GM18951 (cell line): ENCODE data around the gene CFTR.

Experiments used
- POLR2A ChIP-seq: IDR thresholded peaks from 4 replicates; pipeline ENCODE4 v1.6.1; 2011; ENCODE audit warnings: mild to moderate bottlenecking; ENCODE audit not compliant: insufficient read length, insufficient read depth; ENCODE audit errors: extremely low read depth
- in situ Hi-C: fragments of 300-500 bp; cut with MboI; formaldehyde crosslinking; loops from one replicate; pipeline ENCODE4 v1.12.0; 2022; ENCODE audit warnings: low sequenced_read_pairs, mixed read lengths, inconsistent platforms; ENCODE audit not compliant: unreplicated experiment

The CFTR gene

DNA sequence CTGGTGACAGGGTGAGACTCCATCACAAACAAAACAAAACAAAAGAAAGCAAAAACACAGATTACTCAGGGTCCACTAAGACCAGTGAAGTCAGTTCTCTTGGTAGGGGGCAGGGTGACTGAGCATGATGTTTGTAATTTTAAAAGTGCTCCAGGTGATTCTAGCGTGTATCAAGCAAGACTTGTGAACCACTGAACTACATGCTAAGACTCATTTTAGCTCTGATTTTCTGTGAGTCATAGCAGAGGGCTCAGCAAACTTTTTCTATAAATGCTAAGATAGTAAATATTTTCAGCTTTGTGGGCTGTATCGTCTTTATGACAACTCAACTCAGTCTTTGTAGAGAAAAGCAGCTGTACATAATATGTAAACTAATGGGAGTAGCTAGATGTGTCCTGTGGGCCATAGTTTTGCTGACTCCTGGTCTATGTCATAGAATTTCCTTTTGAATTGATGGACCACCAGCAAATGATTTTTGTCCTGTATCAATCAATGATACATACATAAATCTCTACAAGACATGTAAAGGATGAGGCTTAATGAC, 141.3 kb downstream of the CFTR start:
- TF ChIP-seq POLR2A: no peak

DNA sequence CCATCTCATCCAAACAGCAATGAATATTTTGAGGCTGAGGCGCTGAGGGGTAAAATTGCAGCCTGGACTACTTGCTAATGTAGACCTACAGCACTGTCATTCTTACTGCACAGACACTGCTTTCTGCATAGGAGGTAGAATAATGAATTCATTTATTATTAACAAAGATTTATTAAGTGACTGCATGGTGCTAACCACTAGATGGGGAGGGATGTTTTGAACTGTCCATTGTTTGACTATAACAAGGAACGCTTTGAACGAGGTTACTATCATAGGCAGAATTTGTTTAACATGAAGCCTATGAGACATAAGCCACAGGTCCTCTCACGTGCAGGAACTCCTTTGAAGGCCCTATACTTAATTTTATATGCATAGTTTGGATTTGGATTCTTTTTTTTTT, 143.8 kb downstream of the CFTR start:
- in situ Hi-C loops: no loop called here
- no peak for TF ChIP-seq POLR2A

More for the DNA sequence above, 141.3 kb downstream of the CFTR start:
- in situ Hi-C loops: no loop called here

DNA sequence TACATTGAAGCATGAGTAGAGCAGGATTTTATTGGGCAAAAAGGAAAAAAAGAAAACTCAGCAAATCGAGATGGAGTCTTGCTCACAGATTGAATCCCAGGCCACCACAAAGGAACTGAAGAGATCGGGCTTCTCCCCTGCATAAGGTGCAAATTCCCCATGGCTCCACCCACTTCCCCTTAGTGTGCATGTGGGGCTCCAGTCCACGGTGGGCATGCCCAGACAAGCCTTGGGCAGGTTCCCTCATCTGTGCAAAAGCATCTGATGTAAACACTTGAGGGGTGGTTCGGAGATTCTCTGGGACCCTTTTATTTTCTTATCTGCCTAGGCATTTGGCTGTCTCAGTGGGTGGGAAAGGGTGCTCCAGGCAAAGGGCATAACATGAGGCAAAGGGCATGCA, 150.7 kb downstream of the CFTR start:
- TF ChIP-seq POLR2A: no peak
- in situ Hi-C loops: no loop called here

DNA sequence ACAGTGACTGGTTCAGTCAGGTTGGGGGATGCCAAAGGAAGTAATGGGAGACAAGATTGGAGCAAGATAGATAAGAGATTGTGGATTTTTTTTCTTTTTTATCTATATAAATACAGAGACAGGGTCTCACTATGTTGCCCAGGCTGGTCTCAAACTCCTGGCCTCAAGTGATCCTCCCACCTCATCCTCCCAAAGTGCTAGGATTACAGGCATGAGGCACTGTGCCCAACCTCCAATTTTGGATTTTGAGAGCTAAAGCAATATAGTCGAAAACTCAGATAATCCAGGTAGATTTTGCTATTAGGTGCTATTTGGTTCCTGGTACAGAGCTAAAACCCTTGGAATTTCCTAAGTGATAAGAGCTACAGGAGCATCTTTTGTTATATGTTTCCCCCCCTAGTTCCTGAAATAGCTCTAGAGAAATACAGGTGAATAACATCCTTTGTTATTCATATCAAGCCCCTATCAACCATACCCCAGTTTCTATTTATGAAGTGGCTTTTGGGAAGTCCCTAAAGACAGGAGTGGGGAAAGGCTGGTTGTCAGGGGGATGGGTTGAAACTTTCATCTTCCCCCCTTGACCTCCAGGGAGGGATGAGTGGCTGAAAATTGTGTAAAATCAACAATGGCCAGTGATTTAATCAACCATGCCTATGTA, 151.2 kb downstream of the CFTR start:
- TF ChIP-seq POLR2A: no peak

DNA sequence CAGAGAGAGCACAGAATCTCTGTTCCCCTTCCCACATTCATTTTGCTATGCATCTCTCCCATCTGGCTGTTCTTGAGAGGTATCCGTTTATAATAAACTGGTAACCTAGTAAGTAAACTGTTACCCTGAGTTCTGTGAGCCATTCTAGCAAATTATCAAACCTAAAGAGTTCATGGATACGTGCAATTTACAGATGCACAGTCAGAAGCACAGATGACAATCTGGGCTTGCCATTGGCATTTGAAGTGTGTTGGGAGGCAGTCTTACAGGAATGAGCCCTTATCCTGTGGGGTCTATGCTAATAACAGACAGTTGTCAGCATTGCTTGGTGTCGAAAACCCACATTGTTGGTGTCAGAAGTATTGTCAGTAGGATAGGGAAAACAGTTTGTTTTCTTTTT, 151.8 kb downstream of the CFTR start:
- in situ Hi-C loops: no loop called here
- TF ChIP-seq POLR2A: no peak

More for the DNA sequence above, 151.2 kb downstream of the CFTR start:
- in situ Hi-C loops: no loop called here

DNA sequence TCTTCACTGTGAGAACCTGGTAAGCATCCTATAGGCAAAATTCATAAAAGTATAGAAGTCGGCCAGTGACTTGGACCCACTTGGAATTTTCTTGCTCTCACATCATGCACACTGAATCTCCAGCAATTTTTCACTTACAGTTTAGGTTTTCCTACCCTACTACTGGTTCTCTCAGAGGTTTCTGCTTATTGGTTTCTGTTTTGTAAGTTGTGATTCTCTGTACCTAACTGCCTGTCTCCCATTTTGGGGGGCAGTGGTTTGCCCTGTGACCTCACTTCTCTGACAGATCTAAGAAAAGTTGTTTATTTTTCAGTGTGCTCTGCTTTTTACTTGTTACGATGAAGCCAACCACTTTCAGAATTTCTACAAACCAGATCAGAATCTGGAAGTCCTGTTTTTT, 158.1 kb downstream of the CFTR start:
- TF ChIP-seq POLR2A: no peak
- in situ Hi-C loops: no loop called here

DNA sequence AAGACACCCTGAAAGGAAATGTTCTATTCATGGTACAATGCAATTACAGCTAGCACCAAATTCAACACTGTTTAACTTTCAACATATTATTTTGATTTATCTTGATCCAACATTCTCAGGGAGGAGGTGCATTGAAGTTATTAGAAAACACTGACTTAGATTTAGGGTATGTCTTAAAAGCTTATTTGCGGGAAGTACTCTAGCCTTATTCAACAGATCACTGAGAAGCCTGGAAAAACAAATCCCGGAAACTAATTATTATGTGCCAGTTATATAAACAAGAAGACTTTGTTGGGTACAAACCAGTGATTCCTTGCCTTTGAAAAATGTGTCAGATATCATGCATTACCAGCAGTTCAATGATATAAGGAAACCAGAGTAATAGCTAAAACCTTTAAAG, 160.1 kb downstream of the CFTR start:
- in situ Hi-C loops: no loop called here
- no peak for TF ChIP-seq POLR2A

DNA sequence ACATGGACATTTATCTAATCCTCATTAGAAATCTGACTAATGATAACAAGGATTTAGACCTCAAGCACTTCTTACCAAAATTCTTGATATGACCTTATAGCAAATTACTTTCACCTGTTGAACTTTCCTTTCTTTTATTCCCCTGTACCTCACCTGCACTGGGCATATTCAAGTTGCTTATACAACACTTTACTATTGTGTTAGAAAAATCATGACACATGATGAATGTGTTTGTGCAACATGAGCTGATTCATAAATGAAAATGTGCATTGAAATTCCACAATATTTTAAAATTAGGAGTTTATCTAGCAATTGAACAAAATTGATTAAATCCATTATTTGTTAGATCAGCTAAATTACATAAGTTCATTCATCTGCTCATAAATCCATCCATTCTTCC, 160.6 kb downstream of the CFTR start:
- no peak for TF ChIP-seq POLR2A

DNA sequence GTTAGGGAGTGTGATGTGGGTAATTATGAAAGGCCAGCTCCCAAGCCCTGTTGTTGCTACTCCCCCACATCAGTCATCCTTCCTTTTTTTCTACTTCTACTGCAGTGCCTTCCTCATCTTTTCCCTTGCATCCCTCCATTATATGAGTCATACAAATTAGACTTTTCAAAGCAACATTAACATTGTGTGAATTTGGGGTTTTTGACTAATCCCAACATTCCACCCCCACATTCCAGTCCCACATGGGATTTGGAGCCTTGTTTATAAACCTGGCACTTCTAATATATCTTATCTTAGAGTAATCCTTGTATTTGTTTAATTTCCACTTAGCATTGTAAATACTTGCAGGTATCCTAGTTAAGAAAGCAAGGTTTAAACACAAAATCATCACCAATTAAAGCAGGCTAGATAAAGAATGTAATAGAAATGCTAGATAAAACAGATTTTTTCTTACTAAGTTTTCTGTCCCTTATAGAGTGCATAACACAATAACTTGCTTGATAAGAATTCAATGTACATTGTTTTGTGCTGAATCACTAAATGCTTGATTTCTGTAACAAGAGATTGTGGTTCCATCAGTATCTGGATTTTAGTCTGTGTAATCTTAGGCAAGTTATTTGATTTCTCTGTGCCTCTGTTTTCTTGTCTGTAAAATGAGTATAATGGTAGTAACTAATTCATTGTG, 165.8 kb downstream of the CFTR start:
- in situ Hi-C loops: no loop called here
- TF ChIP-seq POLR2A: no peak

More for the DNA sequence above, 160.6 kb downstream of the CFTR start:
- in situ Hi-C loops: no loop called here

DNA sequence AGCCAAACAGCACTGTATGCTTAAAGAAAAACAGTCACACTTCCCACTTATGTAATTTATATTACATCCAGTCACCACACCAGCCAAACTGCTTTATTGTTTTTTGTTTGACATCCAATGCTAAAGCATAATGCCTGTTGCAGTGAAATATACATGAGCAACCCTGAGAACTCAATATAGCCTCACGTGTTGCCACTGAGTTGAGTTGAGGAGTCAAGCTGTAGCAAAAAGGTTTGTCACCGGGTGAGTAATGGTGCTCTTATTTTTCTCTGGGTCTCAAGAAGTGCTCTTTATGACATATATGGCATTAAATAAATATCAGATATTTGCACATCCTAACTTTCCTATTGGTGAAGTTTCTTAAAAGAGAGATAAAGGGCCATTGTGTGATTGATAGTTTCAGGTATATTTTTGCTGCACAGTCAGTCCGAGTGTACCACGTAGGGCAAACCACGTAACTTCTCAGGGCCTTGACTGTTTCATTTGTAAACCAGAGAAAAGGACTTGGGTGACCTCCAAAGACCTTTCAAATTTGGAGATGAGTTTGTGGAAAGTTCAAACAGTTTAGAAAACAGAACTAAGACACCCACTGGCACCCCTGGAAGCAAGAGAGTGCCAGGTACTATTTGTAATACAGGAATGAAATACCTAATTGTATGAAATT, 168.5 kb downstream of the CFTR start:
- in situ Hi-C loops: no loop called here
- TF ChIP-seq POLR2A: no peak

DNA sequence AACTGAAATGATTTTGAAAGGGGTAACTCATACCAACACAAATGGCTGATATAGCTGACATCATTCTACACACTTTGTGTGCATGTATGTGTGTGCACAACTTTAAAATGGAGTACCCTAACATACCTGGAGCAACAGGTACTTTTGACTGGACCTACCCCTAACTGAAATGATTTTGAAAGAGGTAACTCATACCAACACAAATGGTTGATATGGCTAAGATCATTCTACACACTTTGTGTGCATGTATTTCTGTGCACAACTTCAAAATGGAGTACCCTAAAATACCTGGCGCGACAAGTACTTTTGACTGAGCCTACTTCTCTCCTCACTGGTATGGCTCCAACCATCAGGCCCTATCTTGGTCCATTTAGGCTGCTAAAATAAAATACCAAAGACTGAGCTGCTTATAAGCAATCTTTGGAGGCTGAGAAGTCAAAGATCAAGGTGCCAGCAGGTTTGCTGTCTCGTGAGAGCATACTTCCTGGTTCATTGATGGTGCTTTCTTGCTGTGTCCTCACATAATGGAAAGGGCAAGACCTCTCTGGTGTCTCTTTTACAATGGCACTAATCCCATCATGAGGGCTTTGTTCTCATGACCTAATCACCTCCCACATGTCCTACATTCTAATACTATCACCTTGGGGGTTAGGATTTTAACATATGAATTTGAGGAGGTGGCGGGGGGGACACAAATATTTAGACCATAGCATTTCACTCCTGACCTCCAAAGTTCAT, 173.3 kb downstream of the CFTR start:
- in situ Hi-C loops: no loop called here
- TF ChIP-seq POLR2A: no peak

DNA sequence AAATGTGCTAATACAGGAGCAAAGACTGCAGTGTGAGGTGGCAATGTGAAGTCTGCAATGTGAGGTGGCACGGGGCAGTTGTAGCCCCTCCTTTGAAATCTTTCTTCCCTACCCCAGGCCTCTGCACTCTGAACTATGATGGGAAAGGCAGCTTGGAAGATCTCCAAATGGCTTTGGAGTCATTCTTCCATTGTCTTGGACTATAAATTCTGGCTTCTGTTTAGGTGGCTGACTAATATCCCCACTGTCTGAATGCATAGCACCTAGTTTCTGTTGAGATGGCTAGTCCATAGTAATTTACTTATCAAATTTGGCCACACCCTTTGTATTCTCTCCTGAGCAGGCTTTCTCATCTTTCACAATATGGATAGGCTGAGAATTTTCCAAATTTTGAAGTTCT, 175.0 kb downstream of the CFTR start:
- no peak for TF ChIP-seq POLR2A
- in situ Hi-C loops: no loop called here

DNA sequence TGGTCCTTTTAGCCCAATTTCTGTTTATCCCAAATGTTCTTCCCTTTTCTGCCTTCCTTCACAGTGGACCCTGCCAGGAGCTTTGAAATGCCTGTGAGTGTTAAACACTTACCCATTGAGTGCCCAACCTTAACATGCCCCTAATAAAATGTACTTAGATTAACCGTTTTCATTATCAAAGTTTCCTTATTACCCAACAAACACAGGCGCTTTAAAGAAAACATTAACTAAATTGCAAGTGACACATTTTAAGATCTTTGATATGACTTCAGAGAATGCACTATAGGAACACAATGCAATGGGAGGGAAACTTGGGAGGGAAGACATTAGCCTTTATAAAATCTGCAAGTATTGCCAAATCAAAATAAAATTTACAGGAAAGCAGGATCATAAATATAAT, 177.0 kb downstream of the CFTR start:
- in situ Hi-C loops: no loop called here

More for the DNA sequence above, 177.0 kb downstream of the CFTR start:
- TF ChIP-seq POLR2A: no peak
